Measurements from ENCODE around the gene MYF6.

The MYF6 gene

GRCh38 chr12:80714846-80715245, 7.4 kb downstream of the MYF6 start:
- Histone ChIP-seq H3K27me3 (replicated peaks; ENCODE audit: control insufficient read depth, insufficient read depth, low read length, poor library complexity, severe bottlenecking) (no peaks in the 10 kb centered on the region), H3K36me3 (ENCODE audit: control insufficient read depth, insufficient read depth, low read length) (no peaks in the 10 kb centered on the region), H3K27ac (ENCODE audit: insufficient read depth, low read length, poor library complexity, severe bottlenecking) (no peak overlapping the region), H3K4me3 (ENCODE audit: insufficient read depth, low read depth, low read length, poor library complexity, severe bottlenecking) (no peak overlapping the region), H3K9me3 (ENCODE audit: control insufficient read depth, low read length) (no peaks in the 10 kb centered on the region), H3K4me1 (ENCODE audit: control insufficient read depth, insufficient read depth, low read length, poor library complexity, severe bottlenecking) (no peaks in the 10 kb centered on the region)
- DNase-seq = no peak

GRCh38 chr12:80715713-80716249, 8.3 kb downstream of the MYF6 start:
- H3K36me3 ChIP-seq (ENCODE audit: control insufficient read depth, insufficient read depth, low read length) = no peaks in the 10 kb centered on the region
- no peak overlapping the region for H3K27ac ChIP-seq (ENCODE audit: insufficient read depth, low read length, poor library complexity, severe bottlenecking)
- no peak overlapping the region for H3K4me3 ChIP-seq (ENCODE audit: insufficient read depth, low read depth, low read length, poor library complexity, severe bottlenecking)
- H3K27me3 ChIP-seq (replicated peaks; ENCODE audit: control insufficient read depth, insufficient read depth, low read length, poor library complexity, severe bottlenecking) = no peaks in the 10 kb centered on the region
- no peak for DNase-seq
- H3K4me1 ChIP-seq (ENCODE audit: control insufficient read depth, insufficient read depth, low read length, poor library complexity, severe bottlenecking) = no peaks in the 10 kb centered on the region
- H3K9me3 ChIP-seq (ENCODE audit: control insufficient read depth, low read length) = no peaks in the 10 kb centered on the region

GRCh38 chr12:80716696-80717469, 9.4 kb downstream of the MYF6 start, which contains the start of gene MYF5:
Gene MYF5, plus strand, starts transcription at chr12:80716912. Its CDS starts 152 bp downstream, at chr12:80717064.
- Histone ChIP-seq H3K27me3 (replicated peaks; ENCODE audit: control insufficient read depth, insufficient read depth, low read length, poor library complexity, severe bottlenecking) (no peaks in the 10 kb centered on the region), H3K4me1 (ENCODE audit: control insufficient read depth, insufficient read depth, low read length, poor library complexity, severe bottlenecking) (no peaks in the 10 kb centered on the region), H3K4me3 (ENCODE audit: insufficient read depth, low read depth, low read length, poor library complexity, severe bottlenecking) (no peak within 1 kb of the TSS), H3K9me3 (ENCODE audit: control insufficient read depth, low read length) (no peaks in the 10 kb centered on the region), H3K36me3 (ENCODE audit: control insufficient read depth, insufficient read depth, low read length) (no peaks in the 10 kb centered on the region), H3K27ac (ENCODE audit: insufficient read depth, low read length, poor library complexity, severe bottlenecking) (no peak within 1 kb of the TSS)
- DNase-seq = no peak

GRCh38 chr12:80717856-80718255, 10.4 kb downstream of the MYF6 start:
- H3K9me3 ChIP-seq (ENCODE audit: control insufficient read depth, low read length) = no peaks in the 10 kb centered on the region
- no peak overlapping the region for H3K27ac ChIP-seq (ENCODE audit: insufficient read depth, low read length, poor library complexity, severe bottlenecking)
- no peaks in the 10 kb centered on the region for H3K27me3 ChIP-seq (replicated peaks; ENCODE audit: control insufficient read depth, insufficient read depth, low read length, poor library complexity, severe bottlenecking)
- H3K4me3 ChIP-seq (ENCODE audit: insufficient read depth, low read depth, low read length, poor library complexity, severe bottlenecking) = no peak overlapping the region
- H3K36me3 ChIP-seq (ENCODE audit: control insufficient read depth, insufficient read depth, low read length) = no peaks in the 10 kb centered on the region
- no peaks in the 10 kb centered on the region for H3K4me1 ChIP-seq (ENCODE audit: control insufficient read depth, insufficient read depth, low read length, poor library complexity, severe bottlenecking)
- no peak for DNase-seq

GRCh38 chr12:80720516-80720915, 13.1 kb downstream of the MYF6 start:
- Histone ChIP-seq H3K36me3 (ENCODE audit: control insufficient read depth, insufficient read depth, low read length) (no peaks in the 10 kb centered on the region), H3K4me1 (ENCODE audit: control insufficient read depth, insufficient read depth, low read length, poor library complexity, severe bottlenecking) (no peaks in the 10 kb centered on the region), H3K4me3 (ENCODE audit: insufficient read depth, low read depth, low read length, poor library complexity, severe bottlenecking) (no peak overlapping the region), H3K27me3 (replicated peaks; ENCODE audit: control insufficient read depth, insufficient read depth, low read length, poor library complexity, severe bottlenecking) (no peaks in the 10 kb centered on the region), H3K9me3 (ENCODE audit: control insufficient read depth, low read length) (no peaks in the 10 kb centered on the region), H3K27ac (ENCODE audit: insufficient read depth, low read length, poor library complexity, severe bottlenecking) (no peak overlapping the region)
- DNase-seq = no peak

- Histone ChIP-seq H3K27ac (ENCODE audit: insufficient read depth, low read length, poor library complexity, severe bottlenecking) (no peak overlapping the region), H3K4me3 (ENCODE audit: insufficient read depth, low read depth, low read length, poor library complexity, severe bottlenecking) (no peak overlapping the region), H3K4me1 (ENCODE audit: control insufficient read depth, insufficient read depth, low read length, poor library complexity, severe bottlenecking) (no peaks in the 10 kb centered on the region), H3K9me3 (ENCODE audit: control insufficient read depth, low read length) (no peaks in the 10 kb centered on the region), H3K27me3 (replicated peaks; ENCODE audit: control insufficient read depth, insufficient read depth, low read length, poor library complexity, severe bottlenecking) (no peaks in the 10 kb centered on the region), H3K36me3 (ENCODE audit: control insufficient read depth, insufficient read depth, low read length) (no peaks in the 10 kb centered on the region)
- DNase-seq = no peak
Measured at GRCh38 chr12:80721326-80721725, 13.9 kb downstream of the MYF6 start.

GRCh38 chr12:80745851-80746505, 38.5 kb downstream of the MYF6 start:
- Histone ChIP-seq H3K9me3 (ENCODE audit: control insufficient read depth, low read length) (no peaks in the 10 kb centered on the region), H3K27ac (ENCODE audit: insufficient read depth, low read length, poor library complexity, severe bottlenecking) (no peak overlapping the region)
- no peak for DNase-seq

GRCh38 chr12:80747800-80748199, 40.4 kb downstream of the MYF6 start:
- Histone ChIP-seq H3K27ac (ENCODE audit: insufficient read depth, low read length, poor library complexity, severe bottlenecking) (no peak overlapping the region), H3K36me3 (ENCODE audit: control insufficient read depth, insufficient read depth, low read length) (no peaks in the 10 kb centered on the region), H3K27me3 (replicated peaks; ENCODE audit: control insufficient read depth, insufficient read depth, low read length, poor library complexity, severe bottlenecking) (no peaks in the 10 kb centered on the region), H3K4me3 (ENCODE audit: insufficient read depth, low read depth, low read length, poor library complexity, severe bottlenecking) (no peak overlapping the region), H3K9me3 (ENCODE audit: control insufficient read depth, low read length) (no peaks in the 10 kb centered on the region), H3K4me1 (ENCODE audit: control insufficient read depth, insufficient read depth, low read length, poor library complexity, severe bottlenecking) (no peaks in the 10 kb centered on the region)
- DNase-seq = no peak

More at GRCh38 chr12:80745851-80746505, 38.5 kb downstream of the MYF6 start:
- Histone ChIP-seq H3K4me1 (ENCODE audit: control insufficient read depth, insufficient read depth, low read length, poor library complexity, severe bottlenecking) (no peaks in the 10 kb centered on the region), H3K36me3 (ENCODE audit: control insufficient read depth, insufficient read depth, low read length) (no peaks in the 10 kb centered on the region), H3K4me3 (ENCODE audit: insufficient read depth, low read depth, low read length, poor library complexity, severe bottlenecking) (no peak overlapping the region), H3K27me3 (replicated peaks; ENCODE audit: control insufficient read depth, insufficient read depth, low read length, poor library complexity, severe bottlenecking) (no peaks in the 10 kb centered on the region)

- Histone ChIP-seq H3K27me3 (replicated peaks; ENCODE audit: control insufficient read depth, insufficient read depth, low read length, poor library complexity, severe bottlenecking) (no peaks in the 10 kb centered on the region), H3K4me3 (ENCODE audit: insufficient read depth, low read depth, low read length, poor library complexity, severe bottlenecking) (no peak overlapping the region), H3K4me1 (ENCODE audit: control insufficient read depth, insufficient read depth, low read length, poor library complexity, severe bottlenecking) (no peaks in the 10 kb centered on the region), H3K36me3 (ENCODE audit: control insufficient read depth, insufficient read depth, low read length) (no peaks in the 10 kb centered on the region), H3K9me3 (ENCODE audit: control insufficient read depth, low read length) (no peaks in the 10 kb centered on the region), H3K27ac (ENCODE audit: insufficient read depth, low read length, poor library complexity, severe bottlenecking) (no peak overlapping the region)
- DNase-seq = no peak
Measured at GRCh38 chr12:80749456-80749855, 42.0 kb downstream of the MYF6 start.

- Histone ChIP-seq H3K36me3 (ENCODE audit: control insufficient read depth, insufficient read depth, low read length) (no peaks in the 10 kb centered on the region), H3K27ac (ENCODE audit: insufficient read depth, low read length, poor library complexity, severe bottlenecking) (no peak overlapping the region), H3K4me1 (ENCODE audit: control insufficient read depth, insufficient read depth, low read length, poor library complexity, severe bottlenecking) (no peaks in the 10 kb centered on the region), H3K9me3 (ENCODE audit: control insufficient read depth, low read length) (no peaks in the 10 kb centered on the region), H3K4me3 (ENCODE audit: insufficient read depth, low read depth, low read length, poor library complexity, severe bottlenecking) (no peak overlapping the region), H3K27me3 (replicated peaks; ENCODE audit: control insufficient read depth, insufficient read depth, low read length, poor library complexity, severe bottlenecking) (no peaks in the 10 kb centered on the region)
- no peak for DNase-seq
Measured at GRCh38 chr12:80752464-80752863, 45.0 kb downstream of the MYF6 start.

Data from effector memory CD4-positive, alpha-beta T cell (primary cell).